ENCODE measurements around the gene C17orf113.

Gene C17orf113

DNA sequence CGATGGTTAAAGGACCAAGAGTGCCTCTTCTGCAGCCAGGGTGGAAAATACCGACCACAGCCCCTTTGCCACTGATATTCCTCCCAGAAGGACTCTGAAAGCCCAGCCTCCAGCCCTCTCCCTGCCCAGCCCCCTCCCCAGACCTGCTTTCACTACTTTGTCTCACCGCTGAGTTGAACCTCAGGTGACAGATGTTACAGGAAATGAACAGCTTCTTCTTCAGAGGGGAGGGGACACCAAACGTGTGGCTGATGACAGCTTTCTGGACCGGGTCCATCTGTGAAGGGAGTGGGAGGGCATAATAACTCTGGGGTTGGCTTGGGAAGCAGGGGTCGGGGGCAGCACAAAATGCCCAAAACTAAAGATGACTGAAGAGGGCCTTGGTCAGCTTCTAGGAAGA lies 16.3 kb downstream of the C17orf113 start:
- H3K27ac ChIP-seq, result no peak overlapping the region
- in situ Hi-C loops (cut with HindIII; ENCODE audit: low pct_ligation_motif_present, low sequenced_read_pairs), result no loop called here
- no peak for DNase-seq
- TF ChIP-seq, protein P1, sequence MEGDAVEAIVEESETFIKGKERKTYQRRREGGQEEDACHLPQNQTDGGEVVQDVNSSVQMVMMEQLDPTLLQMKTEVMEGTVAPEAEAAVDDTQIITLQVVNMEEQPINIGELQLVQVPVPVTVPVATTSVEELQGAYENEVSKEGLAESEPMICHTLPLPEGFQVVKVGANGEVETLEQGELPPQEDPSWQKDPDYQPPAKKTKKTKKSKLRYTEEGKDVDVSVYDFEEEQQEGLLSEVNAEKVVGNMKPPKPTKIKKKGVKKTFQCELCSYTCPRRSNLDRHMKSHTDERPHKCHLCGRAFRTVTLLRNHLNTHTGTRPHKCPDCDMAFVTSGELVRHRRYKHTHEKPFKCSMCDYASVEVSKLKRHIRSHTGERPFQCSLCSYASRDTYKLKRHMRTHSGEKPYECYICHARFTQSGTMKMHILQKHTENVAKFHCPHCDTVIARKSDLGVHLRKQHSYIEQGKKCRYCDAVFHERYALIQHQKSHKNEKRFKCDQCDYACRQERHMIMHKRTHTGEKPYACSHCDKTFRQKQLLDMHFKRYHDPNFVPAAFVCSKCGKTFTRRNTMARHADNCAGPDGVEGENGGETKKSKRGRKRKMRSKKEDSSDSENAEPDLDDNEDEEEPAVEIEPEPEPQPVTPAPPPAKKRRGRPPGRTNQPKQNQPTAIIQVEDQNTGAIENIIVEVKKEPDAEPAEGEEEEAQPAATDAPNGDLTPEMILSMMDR (IDR thresholded peaks at IDR 0.05; ENCODE audit: low read depth, low read length, missing control alignments), result no peak
- H3K36me3 ChIP-seq (replicated peaks), result no peaks in the 10 kb centered on the region
- no peaks in the 10 kb centered on the region for H3K27me3 ChIP-seq (replicated peaks)
- H3K4me3 ChIP-seq (ENCODE audit: low read depth, low read length), result no peak overlapping the region

DNA sequence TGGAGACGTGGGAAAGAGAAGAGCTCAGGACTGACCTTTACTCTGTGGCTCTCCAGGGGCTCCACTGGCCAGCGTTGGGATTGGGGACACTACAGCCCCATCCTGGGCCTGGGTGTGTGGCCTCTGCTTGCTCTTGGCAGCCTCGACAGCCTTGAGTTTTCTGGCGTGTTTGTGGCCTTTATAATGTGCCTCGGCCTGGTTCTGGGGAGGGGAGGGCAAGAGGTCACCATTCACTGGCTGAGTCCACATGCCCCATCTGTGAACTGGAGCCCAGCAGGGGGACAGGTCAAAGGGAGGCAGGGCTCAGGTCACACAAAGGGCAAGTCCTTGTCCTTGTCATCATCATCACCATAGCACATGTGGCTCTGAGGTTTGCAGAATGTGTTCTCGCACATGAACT lies 18.8 kb downstream of the C17orf113 start:
- no peak for DNase-seq
- no peaks in the 10 kb centered on the region for H3K27me3 ChIP-seq (replicated peaks)
- no peaks in the 10 kb centered on the region for H3K36me3 ChIP-seq (replicated peaks)
- no peak overlapping the region for H3K4me3 ChIP-seq (ENCODE audit: low read depth, low read length)
- TF ChIP-seq, protein P1 (IDR thresholded peaks at IDR 0.05; ENCODE audit: low read depth, low read length, missing control alignments), result no peak
- H3K27ac ChIP-seq, result no peak overlapping the region
- in situ Hi-C loops (cut with HindIII; ENCODE audit: low pct_ligation_motif_present, low sequenced_read_pairs), result no loop called here

DNA sequence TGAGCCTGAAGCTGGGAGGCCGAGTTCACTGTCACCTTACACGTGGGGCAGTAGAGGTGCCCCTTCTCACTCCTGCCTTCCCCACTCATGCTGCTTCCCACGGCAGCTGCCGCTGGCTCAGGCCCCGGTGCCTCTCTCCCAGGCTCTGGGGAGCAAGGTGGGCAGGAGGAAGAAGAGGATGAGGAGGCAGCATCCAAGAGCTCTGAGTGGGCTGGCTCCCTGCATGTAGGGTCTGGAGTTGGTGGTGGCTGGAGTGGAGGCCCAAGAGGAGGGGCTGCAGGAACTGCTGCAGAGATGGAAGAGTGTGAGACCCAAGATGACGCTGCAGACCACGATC lies 21.6 kb downstream of the C17orf113 start:
- no peak for DNase-seq
- H3K4me3 ChIP-seq (ENCODE audit: low read depth, low read length), result no peak overlapping the region

DNA sequence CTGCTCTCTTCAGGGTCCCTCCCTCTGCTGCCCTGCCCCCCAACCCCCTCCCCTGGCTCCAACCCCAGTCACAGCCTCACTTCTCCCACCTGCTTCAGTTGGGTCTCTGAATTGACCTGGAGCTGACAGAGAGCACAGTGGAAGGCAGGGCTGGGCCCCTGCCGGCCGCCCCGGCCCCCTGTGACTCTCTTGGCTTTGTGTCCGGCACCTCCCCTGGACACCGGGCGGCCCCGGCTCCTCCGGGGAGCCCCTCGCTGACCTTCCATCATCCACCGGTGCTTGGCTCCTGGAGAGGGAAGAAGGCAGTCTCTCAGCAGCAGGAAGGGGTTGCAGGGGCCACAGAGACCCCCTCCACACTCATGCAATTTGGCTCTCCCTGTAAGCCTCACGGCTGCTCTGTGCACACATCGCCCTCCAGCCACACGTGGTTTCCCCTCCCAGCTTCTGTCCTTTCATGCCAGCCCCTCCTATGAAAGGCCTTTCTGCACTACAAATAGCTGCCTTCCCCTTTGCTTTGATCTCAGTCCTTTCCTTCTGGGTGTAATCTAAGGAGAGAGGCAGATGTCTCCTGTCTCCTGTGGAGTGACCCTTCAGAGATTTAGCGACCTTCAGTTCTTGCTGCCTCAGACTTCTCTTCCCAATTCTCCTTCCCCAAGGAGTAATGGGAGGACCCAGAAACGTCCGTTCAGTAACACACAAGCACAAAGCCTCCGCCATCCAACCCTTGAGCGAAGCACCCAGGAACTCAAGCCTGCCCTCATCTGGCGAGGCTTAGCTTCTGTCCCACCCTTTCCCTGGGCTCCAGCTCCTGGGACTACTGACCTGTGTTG lies 22.2 kb downstream of the C17orf113 start:
- TF ChIP-seq, protein P1 (IDR thresholded peaks at IDR 0.05; ENCODE audit: low read depth, low read length, missing control alignments), result peak; percentile 46
- in situ Hi-C loops (cut with HindIII; ENCODE audit: low pct_ligation_motif_present, low sequenced_read_pairs), result no loop called here
- DNase-seq, result no peak

More for the DNA sequence above, 21.6 kb downstream of the C17orf113 start:
- Histone ChIP-seq H3K36me3 (replicated peaks) (peaks cover 7% of the 10 kb centered on the region), H3K27me3 (replicated peaks) (no peaks in the 10 kb centered on the region), H3K27ac (no peak overlapping the region)
- in situ Hi-C loops (cut with HindIII; ENCODE audit: low pct_ligation_motif_present, low sequenced_read_pairs), result no loop called here
- TF ChIP-seq, protein P1 (IDR thresholded peaks at IDR 0.05; ENCODE audit: low read depth, low read length, missing control alignments), result no peak

DNA sequence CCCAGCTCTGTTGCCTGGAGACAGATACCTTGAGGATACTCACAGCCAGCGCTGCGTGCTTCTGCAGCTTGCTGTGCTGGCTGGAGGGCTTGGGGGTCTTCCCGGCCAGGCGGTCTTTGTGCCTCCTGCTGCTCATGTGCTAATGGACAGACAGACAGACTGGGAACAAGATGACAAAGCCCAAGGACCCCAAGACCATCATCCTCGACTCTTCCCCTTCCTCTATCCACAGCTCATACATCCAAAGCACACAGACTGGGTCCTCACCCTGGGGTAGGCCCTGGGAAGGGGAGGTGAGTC lies 22.9 kb downstream of the C17orf113 start:
- Histone ChIP-seq H3K27me3 (replicated peaks) (no peaks in the 10 kb centered on the region), H3K27ac (no peak overlapping the region), H3K4me3 (ENCODE audit: low read depth, low read length) (no peak overlapping the region), H3K36me3 (replicated peaks) (peaks cover 19% of the 10 kb centered on the region)
- DNase-seq, result no peak
- TF ChIP-seq, protein P1 (IDR thresholded peaks at IDR 0.05; ENCODE audit: low read depth, low read length, missing control alignments), result no peak
- in situ Hi-C loops (cut with HindIII; ENCODE audit: low pct_ligation_motif_present, low sequenced_read_pairs), result no loop called here

More for the DNA sequence above, 22.2 kb downstream of the C17orf113 start:
- no peak overlapping the region for H3K4me3 ChIP-seq (ENCODE audit: low read depth, low read length)
- H3K27me3 ChIP-seq (replicated peaks), result no peaks in the 10 kb centered on the region
- H3K36me3 ChIP-seq (replicated peaks), result peaks cover 13% of the 10 kb centered on the region
- no peak overlapping the region for H3K27ac ChIP-seq

Data from brain microvascular endothelial cell (primary cell).